Sigmoid colon (tissue), 7 donors: ENCODE measurements around the gene N4BP2. TPM values are rescaled to one million over a fixed set of nuclear protein-coding genes. Genes with fewer than 3 reads are reported as not detected.

Experiments
- DNase-seq: peaks from one replicate; pipeline ENCODE4 v3.0.0-alpha.2; 2019
- H3K27ac ChIP-seq, 4 donors: fragments of 200-600 bp; sonication (generic); one replicate each; pipeline ENCODE4 v1.5.1; 2016 to 2019; ENCODE audit warnings: mild to moderate bottlenecking in 1 of 4
- H3K27me3 ChIP-seq, 3 donors: fragments of 200-600 bp; sonication (generic); one replicate each; pipeline ENCODE4 v1.5.1; 2019; ENCODE audit warnings: mild to moderate bottlenecking in 1 of 3
- H3K36me3 ChIP-seq, 4 donors: fragments of 200-600 bp; sonication (generic); one replicate each; pipeline ENCODE4 v1.5.1; 2016 to 2019
- H3K4me1 ChIP-seq, 4 donors: fragments of 200-600 bp; sonication (generic); one replicate each; pipeline ENCODE4 v1.5.1; 2017 to 2019
- H3K4me3 ChIP-seq, 4 donors: fragments of 200-600 bp; sonication (generic); one replicate each; pipeline ENCODE4 v1.5.1; 2017 to 2019; ENCODE audit warnings: mild to moderate bottlenecking in 2 of 4, moderate library complexity in 1 of 4
- H3K9me3 ChIP-seq, 4 donors: fragments of 200-600 bp in 3 of 4; sonication (generic) in 3 of 4; one replicate each; pipeline versions ENCODE4 v1.5.1 to v1.6.1; 2013 to 2019
- CTCF ChIP-seq, 4 experiments: fragments of 450-650 bp in 3 of 4; fragments of 200-600 bp in 1 of 4; IDR thresholded peaks; one replicate each; pipeline ENCODE4 v1.5.1; 2016 to 2019; ENCODE audit warnings: antibody characterized with exemption in 4 of 4, mild to moderate bottlenecking in 3 of 4, moderate library complexity in 2 of 4
- EP300 ChIP-seq, 4 donors: sonication (generic); formaldehyde crosslinking; IDR thresholded peaks; one replicate each; pipeline ENCODE4 v1.6.1; 2017; ENCODE audit warnings: antibody characterized with exemption in 4 of 4
- POLR2A ChIP-seq, 2 donors: fragments of 450-650 bp; IDR thresholded peaks; one replicate each; pipeline ENCODE4 v1.6.1; 2016; ENCODE audit warnings: antibody characterized with exemption in 2 of 2, mild to moderate bottlenecking in 2 of 2, moderate library complexity in 2 of 2
- POLR2AphosphoS5 ChIP-seq, 4 donors: sonication (generic); formaldehyde crosslinking; IDR thresholded peaks; one replicate each; pipeline ENCODE4 v1.6.1; 2017; ENCODE audit warnings: antibody characterized with exemption in 4 of 4
- WGBS, 2 donors: extraction: QIAGEN DNeasy Blood & Tissue Kit; methylation state at CpG; one replicate each; pipeline ENCODE4 v1.1.7; 2013; 5-methylcytosine and 5-hydroxymethylcytosine counted together
- intact Hi-C: fragments of 100-400 bp; cut with DNase I; formaldehyde crosslinking; loops from one replicate; pipeline ENCODE4 v1.15.1; 2023
- polyA plus RNA-seq, 3 donors: library from polyadenylated mRNA; stranded (reverse); fragments of 200-250 nt; gene quantifications; one replicate each; pipeline ENCODE4 v1.2.3, GENCODE V29; 2013
- total RNA-seq, 4 donors: library from RNA; depleted of rRNA; stranded (reverse); fragments of >200 nt; gene quantifications; one replicate each; pipeline ENCODE4 v1.1.0, GENCODE V29; 2016
- donor health status: healthy with polysubstance abuse.
- donor health status: Bipolar disorder and iron deficiency.
- donor health status: healthy.

N4BP2 gene
- total and polyA plus RNA-seq, 7 donors, result 1.4 to 11.9 (median 7.9) TPM

DNA sequence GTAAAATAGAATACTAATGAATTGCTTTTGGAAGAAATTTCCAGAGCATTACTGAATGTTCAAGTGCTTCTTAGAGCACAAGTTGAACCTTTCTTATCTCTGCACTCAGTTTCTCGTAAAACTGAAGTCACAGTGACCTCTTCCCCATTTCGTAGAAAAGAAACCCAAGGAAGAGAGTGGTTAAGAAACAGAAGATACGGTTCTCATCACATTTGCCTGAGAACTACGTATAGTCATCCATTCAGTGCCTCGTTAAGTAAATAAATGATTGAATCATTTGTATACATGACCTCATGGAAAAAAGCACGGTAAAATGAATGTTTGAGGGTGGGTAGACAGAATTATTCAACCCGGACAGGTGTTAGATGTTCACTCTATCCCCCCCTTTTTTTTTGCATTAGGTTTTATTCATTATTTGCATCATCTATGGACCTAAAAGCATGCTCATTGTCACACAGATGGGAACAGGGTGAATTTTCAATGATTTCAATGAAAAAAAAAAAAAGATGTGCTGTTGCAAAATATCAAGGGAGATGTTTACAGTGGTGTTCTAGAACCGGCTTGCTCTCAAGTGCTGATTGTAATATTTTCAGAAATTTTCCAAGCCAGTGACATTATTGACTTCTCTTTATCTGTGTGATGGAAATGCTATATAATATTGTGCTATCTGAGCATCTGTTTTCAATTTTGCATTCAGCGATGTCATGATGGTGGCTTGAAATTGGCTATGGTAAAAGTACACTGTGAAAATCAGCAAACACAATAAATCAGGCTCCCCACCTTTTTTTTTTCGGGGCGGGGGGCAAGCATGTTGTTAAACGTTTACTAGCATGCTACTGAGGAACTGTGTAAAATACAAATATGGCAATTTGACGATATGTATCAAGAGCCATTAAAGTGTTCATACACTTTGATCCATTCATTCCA is 144.5 kb downstream of the N4BP2 start:
- no peak overlapping the region for H3K27ac ChIP-seq
- no peak for DNase-seq

GRCh38 chr4:40201898-40202297 is 145.2 kb downstream of the N4BP2 start:
- Histone ChIP-seq H3K9me3 (no peaks in the 10 kb centered on the region), H3K4me3 (no peak overlapping the region), H3K27ac (no peak overlapping the region), H3K36me3 (no peaks in the 10 kb centered on the region), H3K27me3 (no peaks in the 10 kb centered on the region), H3K4me1 (no peaks in the 10 kb centered on the region)
- intact Hi-C loops, result no loop called here
- DNase-seq, result no peak
- 74 to 86% methylated on average over 4 of the region's 4 CpGs for WGBS, 2 donors
- TF ChIP-seq EP300 (IDR thresholded peaks at IDR 0.05) (no peak), POLR2A (IDR thresholded peaks at IDR 0.05) (no peak), CTCF (IDR thresholded peaks at IDR 0.05) (no peak), POLR2AphosphoS5 (IDR thresholded peaks at IDR 0.05) (no peak)

More for the DNA sequence above, 144.5 kb downstream of the N4BP2 start:
- TF ChIP-seq CTCF (IDR thresholded peaks at IDR 0.05), result no peak
- no peak for TF ChIP-seq POLR2A (IDR thresholded peaks at IDR 0.05)
- no peak for TF ChIP-seq EP300 (IDR thresholded peaks at IDR 0.05)
- Histone ChIP-seq H3K4me1 (no peaks in the 10 kb centered on the region), H3K36me3 (no peaks in the 10 kb centered on the region), H3K4me3 (peak overlapping the region in 1 of 4 donors; percentile 4), H3K9me3 (no peaks in the 10 kb centered on the region), H3K27me3 (no peaks in the 10 kb centered on the region)
- intact Hi-C loops, result no loop called here
- 7 to 19% methylated on average over 13 of the region's 13 CpGs for WGBS, 2 donors

DNA sequence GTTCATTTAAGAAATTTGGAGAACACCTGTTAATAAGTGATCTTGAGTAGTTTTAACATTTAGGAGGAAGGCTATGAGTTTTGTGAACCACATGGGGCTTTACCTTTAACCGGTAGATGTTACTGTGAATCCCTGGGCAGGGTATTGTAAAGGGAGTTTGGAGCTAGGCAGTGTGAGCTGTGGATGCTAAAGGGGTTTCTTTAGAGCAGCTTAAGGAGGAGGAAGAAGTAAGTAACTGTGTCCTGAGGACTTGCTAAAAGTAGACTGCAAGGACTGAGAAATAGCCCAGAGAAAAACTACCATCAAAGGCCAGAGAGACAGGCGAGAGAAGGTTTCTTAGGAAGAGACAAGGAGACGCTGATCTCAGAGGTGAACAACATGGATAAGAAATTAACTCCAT is 145.8 kb downstream of the N4BP2 start:
- Histone ChIP-seq H3K36me3 (no peaks in the 10 kb centered on the region), H3K4me1 (no peaks in the 10 kb centered on the region), H3K27ac (no peak overlapping the region), H3K4me3 (no peak overlapping the region), H3K9me3 (no peaks in the 10 kb centered on the region), H3K27me3 (no peaks in the 10 kb centered on the region)
- intact Hi-C loops, result no loop called here
- DNase-seq, result no peak
- TF ChIP-seq CTCF (IDR thresholded peaks at IDR 0.05) (no peak), POLR2A (IDR thresholded peaks at IDR 0.05) (no peak), EP300 (IDR thresholded peaks at IDR 0.05) (no peak), POLR2AphosphoS5 (IDR thresholded peaks at IDR 0.05) (no peak)
- WGBS, 2 donors, result 60 to 80% methylated on average over 3 of the region's 3 CpGs

GRCh38 chr4:40204507-40205258 is 148.0 kb downstream of the N4BP2 start:
- DNase-seq, result no peak
- no peak overlapping the region for H3K27ac ChIP-seq
- WGBS, 2 donors, result 68 to 83% methylated on average over 9 of the region's 9 CpGs
- intact Hi-C loops, result no loop called here
- no peaks in the 10 kb centered on the region for H3K4me1 ChIP-seq
- no peak for TF ChIP-seq CTCF (IDR thresholded peaks at IDR 0.05)
- no peak for TF ChIP-seq EP300 (IDR thresholded peaks at IDR 0.05)
- no peak for TF ChIP-seq POLR2A (IDR thresholded peaks at IDR 0.05)
- no peak for TF ChIP-seq POLR2AphosphoS5 (IDR thresholded peaks at IDR 0.05)
- no peaks in the 10 kb centered on the region for H3K36me3 ChIP-seq
- H3K4me3 ChIP-seq, result no peak overlapping the region
- H3K9me3 ChIP-seq, result no peaks in the 10 kb centered on the region
- H3K27me3 ChIP-seq, result no peaks in the 10 kb centered on the region
